NCI-H345 treated with DMSO at 0.1 percent for 48 hours (cell line): ENCODE results near the gene PBOV1.

Experiments
- DNase-seq: peaks from one replicate; lab custom pipeline; 2025; ENCODE audit not compliant: unreplicated experiment; lab: John Stamatoyannopoulos, UW

PBOV1 gene

DNA sequence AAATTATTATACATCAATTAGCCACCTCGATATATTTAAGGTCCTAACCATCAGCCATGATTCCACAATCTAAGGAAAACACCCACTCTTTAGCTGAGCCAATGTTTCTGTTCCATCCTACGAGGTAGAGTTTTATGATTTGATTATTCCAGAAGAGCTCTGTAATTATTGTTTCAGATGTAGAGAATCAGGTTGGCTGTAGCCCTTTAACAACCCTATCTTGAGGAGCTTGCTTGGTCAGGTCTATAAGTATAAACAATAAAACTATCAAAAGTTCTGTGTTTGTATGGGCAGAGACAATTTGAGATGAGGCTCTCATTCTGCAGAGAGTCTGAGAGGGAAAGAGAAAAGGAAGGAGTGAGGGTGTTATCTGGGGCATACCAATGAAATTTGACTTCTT, at the start of gene PBOV1:
Gene PBOV1 (minus strand): TSS at position 43 of the 400 bp plus-strand sequence. CDS start 96 bp downstream, outside the sequence.
- DNase-seq = no peak

DNA sequence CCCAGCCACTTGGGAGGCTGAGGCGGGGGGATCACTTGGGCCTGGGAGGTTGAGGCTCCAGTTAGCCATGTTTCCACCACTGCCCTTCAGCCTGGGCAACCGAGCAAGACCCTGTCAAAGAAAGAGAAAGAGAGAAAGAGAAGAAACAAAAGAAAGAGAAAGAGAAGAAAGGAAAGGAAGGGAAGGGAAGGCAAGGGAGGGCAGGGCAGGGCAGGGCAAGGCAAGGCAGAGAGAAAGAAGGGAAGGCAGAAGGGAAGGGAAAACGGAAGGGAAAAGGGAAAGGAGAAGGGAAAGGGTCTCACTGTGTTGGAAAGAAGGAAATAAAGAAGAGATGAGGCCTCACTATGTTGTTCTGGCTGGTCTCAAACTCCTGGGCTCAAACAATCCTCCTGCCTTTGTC, 47.8 kb upstream of the PBOV1 start:
- DNase-seq = no peak

DNA sequence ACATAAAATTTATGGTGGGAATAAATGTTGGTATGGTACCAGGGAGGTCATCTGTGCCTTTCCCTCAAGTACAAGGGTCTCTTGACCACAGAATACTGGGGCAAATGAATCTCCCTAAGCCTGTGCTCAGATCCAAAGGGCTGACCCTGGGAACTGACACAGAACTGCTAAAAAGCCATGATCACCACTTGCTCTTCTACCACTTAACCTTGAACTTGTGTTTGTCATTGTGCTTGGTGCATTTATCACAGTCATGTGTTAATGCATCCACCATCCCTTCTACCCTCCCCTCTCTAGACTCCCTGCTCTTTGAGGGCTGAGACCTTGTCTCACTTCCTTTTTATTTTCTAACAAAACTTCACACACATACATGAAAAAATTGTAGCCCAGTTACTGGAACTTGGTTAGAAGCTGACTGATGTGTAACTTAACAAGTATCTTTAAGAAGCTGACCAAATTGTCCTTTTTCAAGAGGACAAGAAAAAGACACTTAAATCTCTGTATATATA, 46.1 kb upstream of the PBOV1 start:
- DNase-seq = no peak

DNA sequence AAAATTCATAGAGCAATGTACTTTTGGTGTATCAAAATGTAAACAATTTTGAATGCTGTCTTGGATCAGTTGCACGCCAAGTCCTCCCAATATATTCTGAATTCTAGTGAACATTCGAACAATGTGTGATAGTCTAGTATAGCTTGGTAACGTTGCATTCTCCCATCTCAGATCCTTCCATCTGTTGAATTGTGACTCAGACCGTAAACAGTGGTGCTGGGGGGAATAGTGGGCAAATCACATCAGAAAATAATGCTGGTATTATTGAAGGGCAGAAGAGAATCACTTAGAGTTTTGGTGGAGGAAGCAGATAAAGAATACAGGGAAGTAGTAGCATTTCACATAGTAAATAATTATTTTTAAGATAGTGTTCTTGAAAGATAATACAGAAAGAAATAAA, 45.7 kb upstream of the PBOV1 start:
- no peak for DNase-seq

DNA sequence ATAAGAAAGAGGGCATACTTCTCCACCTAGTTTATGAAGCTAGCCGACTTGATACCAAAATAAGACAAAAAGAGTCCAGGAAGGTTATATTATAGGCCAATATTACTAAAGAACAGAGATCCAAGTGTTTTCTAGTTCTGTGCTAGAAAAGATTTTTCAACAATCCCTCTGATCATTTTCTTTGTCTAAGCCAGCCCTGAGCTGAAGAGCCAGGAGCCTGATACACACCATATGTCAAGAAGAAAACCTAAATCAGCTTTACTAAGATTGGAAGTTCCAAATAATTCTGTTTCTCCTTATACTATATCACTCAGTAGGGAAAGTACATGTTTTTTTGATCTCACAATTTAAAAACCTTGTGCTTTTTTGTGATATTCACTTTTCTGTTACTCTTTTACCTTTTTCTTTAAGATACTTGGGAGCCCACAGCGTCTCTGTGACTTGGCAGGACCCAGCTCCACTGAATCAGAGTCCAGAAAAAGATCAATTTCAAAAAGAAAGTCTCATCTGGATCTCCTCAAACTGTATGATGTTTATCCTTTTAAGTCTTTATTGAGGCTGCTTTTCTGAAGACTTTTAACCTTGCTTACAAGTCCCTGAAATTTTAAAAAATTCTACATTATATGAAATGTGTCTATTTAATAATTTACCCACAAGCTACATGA, 43.0 kb upstream of the PBOV1 start:
- no peak for DNase-seq

DNA sequence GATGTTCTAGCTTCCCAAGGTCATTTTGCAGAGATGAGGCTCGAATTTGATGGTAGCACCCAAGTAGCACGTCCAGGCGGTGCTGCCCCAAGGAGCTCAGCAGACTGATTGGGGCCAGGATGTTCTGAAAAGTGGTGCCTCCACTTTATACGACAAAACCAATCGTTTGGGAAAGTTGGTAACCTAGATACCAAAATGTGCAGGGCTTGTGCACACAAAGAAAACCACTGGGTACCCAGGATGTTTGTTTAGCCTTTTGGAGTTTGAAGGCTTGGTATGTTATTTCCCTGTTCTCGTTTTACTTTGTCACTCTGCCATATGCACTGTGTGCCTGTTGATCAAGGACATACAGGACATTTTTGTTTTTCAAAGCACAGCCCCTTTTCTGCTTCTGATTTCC, 40.7 kb upstream of the PBOV1 start:
- no peak for DNase-seq

DNA sequence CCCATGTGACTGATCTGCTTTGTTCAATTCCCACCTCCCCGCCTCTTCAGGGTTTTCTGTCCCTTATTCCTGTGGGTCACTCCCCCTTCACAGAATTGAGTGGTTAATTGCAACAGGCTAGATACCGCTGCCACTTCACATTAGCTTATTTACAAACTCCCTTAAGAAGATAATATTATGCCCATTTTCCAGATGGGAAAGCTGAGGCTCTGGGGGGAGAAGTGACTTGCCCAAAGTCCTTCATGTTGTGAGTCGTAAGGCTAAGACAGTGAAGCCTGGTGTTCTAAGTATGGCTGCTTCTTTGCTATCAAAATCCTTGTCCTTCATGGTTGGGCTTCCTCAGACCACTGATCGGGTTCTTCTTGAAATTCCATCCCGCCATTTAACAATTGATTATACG, 39.9 kb upstream of the PBOV1 start:
- DNase-seq = no peak

DNA sequence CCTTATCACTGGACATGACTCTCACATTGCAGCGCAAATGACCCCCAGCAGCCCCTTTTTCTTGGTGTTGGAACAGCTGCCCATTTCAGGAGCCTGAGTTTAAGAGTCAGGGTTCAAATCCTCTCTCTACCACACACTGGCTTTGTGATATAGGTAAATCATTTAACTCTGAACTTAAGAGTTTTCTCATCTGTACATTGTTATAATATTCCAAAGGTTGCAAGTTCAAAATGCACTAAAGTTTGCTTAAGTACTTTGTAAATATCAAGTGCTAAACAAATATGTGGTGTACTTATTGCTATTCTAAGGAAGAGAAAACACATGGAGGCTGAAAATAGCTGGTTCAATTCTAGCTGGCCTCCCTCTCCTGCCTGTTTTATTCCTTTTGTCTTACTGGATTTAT, 39.3 kb upstream of the PBOV1 start:
- DNase-seq = no peak

DNA sequence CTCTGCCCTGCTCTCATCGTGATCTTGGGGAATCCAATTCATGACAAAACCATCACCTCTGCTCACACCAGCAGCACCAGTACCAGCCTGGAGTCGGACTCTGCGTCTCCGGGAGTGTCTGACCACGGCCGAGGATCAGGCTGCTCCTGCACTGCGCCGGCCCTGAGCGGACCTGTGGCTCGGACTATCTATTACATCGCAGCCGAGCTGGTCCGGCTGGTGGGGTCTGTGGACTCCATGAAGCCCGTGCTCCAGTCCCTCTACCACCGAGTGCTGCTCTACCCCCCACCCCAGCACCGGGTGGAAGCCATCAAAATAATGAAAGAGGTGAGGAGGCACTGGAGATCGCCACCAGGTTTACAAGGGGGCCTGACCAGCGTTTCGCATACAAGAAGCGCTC, 37.2 kb upstream of the PBOV1 start:
- DNase-seq = no peak

DNA sequence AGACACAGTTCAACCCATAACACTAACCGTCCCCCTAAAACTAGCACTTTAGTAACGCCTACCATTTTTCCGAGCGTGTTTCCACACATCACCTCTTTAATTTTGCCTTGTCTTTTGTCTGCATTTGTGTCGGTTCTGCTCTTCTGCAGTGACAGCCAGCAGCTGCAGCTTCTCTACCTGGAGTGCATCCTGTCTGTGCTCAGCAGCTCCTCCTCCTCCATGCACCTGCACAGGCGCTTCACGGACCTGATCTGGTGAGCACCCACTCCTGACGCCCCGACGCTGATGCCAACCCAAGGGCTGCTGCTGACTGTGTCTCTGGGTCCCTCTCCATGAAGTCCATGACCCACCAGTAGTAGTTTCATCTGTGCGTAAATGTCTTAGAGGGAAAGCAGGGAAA, 35.4 kb upstream of the PBOV1 start:
- DNase-seq = no peak

DNA sequence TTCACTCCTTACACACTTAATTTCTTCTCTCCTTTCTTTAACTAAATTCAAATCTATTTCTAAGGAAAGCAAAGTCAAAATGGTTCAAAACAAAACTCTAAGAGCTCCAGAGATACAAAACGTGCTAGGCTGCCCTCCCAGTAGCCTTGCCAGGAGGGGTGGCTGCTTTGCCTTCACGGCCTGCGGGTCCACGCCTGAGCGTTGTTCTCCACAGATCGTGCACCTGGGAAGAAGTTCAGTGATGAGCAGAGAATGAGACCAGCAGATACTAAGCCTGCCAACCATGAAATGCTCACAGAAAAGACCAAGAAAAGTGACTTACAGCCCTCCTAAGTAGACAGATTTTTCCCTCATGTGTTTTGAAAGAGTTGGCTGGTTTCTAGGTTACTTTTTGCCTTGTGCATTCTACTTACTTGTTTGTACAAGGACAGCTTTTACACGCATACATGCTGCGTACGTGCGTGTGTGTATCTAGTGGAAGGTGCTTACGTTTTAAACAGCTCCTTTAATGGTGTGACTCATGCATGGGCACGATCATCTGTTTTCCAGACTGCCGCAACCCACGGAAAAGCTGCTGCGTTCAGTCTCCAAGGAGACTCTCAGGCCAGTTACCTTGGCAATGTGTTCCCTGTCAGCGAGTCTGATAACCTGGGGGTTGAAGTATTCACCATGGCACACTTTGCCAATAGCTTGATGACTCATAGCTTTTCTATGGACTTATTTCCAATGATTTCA, 32.4 kb upstream of the PBOV1 start:
- DNase-seq = no peak

DNA sequence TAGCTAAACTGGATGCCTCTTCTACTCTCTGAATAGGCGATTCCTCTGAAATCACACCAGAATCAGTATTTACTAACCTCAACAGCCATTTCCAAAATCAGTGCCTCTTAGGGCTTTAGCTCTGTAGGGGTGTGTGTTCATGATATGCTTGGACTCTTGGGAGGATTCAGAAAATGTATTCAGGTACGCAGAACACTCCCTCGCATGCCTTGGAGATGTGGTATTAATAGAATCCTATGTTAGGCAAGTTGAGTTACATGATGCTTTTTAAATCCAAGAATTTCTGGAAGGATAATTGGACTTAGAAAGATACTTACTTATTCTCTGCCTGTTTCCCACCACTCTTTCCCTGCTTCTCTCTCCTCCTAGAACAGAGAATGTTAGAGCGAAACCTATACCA, 31.8 kb upstream of the PBOV1 start:
- DNase-seq = no peak

DNA sequence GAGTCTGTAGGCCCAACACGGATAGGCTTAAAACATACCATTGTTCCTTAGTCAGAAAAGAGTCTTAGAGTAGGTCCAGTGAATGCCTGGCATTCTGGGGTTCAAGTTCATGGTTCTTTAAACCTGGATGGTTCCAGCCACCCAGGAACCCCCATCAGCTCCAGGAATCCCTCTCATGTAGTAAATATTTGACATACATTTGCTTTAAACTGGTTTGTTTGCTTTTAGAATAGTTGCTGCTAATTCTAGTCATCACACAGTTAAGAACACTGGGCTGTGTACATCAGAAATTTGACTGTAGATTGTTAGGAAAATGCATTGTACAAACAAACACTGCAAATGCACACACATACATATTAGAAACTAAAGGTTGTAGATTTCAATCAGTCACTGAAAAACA, 30.6 kb upstream of the PBOV1 start:
- DNase-seq = no peak

DNA sequence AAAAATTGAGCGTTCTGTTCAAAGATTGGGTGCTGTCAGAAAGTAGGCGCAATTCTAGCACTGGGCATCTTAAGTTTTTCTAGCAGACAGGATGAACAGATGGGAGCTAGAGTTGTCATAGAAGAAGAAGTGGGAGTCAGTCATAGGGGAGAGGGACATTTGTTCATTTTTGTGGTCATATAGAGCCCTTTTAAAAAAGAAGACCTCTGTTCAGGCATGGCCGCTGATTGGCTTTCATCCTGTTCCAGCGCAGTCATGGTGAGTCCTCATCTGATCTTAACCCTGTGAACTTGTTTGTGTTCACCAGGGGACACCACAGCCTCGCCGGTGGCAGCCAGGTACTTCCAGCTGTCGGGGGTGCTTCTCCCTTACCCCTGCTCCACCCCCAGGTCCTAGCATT, 29.7 kb upstream of the PBOV1 start:
- DNase-seq = no peak

DNA sequence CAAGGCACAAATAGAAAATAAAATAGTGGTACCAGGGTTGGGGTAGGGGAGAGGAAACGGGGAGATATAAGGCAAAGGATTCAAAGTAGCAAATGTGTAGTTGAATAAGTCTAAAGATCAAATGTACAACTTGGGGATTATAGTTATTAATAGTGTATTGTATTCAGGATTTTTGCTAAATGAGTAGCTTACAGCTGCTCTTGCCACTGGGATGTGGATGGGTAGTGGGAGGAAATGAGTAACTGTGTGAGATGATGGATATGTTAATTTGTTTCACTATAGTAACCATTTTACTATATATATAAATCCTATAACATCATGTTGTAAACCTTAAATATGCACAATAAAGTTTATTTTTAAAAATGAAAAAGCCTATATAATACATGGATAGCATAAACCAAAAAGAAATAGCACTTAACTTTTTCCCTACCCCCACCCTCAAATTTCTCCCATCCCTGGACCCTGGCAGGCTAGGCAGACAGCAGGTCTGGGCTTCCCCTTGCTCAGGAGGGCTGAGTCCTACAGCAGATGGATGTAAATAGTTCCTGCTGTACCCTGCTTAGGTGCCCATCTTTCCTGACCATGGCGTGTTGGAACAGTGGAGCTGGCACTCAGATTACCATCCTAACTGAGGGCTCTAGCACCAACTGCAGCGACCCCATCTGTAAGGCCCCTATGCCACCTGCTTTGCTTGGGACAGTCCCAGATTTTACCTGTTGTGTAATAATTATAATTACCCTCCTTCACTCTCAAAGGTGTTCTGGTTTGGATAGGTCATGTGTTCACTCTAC, 28.6 kb upstream of the PBOV1 start:
- no peak for DNase-seq

DNA sequence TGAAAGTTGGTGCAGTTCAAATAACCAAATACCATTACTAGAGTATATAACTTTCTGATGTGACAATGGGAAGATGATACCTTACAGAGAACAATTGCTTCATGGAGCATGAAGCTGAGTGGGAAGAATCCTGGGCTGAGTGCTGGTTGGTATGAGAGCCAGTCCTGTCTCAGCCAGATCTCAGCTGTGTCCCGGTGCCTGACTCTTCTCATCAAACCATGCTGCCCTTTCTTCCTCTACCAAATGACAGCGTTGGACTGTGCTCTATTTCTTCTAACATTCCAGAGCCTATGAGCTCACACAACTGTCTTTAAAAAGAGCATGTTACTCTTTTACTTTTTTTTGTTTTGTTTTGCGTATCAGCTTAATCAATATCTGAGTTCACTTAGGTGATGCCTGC, 27.5 kb upstream of the PBOV1 start:
- no peak for DNase-seq

DNA sequence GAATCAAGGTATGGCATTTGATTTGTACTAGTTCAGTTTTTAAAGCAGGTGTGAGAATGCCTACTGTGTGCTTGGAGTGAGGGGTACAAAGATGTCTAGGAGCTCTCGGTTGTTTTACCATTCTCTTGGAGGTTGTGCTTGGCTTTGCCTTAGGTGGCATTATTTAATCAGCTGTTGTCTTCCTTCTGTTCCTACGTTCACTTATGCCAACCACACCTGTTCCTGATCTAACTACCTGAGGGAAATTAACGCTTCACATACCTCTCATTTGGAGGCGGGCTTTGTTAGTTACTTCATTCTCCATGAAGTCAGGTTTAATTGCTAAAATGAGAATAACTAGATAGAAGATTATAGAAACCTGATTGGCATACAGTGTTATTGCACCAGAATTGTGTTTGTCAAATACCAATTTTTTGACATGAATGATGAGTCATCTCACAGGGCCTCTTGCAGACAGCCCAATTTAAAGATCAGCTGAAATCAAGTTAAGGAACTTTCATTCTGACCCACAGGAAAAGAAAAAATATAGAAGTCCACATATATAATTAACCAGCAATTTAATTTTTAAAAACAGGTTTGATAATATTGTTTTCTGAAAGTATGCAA, 24.8 kb upstream of the PBOV1 start:
- DNase-seq = no peak

DNA sequence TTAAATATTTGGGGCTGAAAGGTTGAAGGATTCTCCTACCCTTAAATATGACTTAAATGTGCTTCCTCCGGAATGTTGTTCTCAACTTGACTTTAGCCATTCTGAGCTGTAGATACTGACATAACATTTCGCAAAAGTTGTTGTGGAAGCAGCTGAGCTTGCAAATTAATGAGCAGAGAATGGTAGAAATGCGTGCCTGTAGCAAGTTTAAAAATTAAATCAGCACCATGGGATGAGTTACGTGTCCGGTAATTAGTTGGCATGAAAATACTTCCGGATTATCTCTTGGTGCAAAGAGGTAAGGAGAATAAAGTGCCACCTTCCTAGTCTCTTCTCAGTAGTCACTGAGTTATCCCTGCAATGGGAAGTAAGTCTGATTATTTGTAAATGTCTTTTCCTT, 23.6 kb upstream of the PBOV1 start:
- DNase-seq = no peak

DNA sequence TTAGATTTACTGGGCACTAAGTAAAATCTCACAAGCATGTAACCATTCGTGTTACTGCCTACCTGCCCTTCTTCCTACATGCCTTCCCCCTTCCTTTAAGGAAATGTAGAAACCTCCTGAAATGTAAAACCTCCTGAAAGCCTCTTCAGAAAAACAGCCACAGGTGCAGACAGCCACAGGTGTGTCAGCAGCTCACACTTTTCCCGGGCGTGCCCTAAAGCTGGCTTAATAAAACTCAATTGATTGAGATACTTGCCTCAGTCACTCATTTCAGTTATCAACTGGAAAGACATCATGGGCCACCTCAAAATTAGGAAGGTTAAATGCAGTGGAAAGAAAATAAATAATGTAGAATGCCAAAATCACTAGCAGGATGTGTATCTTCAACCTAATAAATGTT, 23.1 kb upstream of the PBOV1 start:
- DNase-seq = no peak

DNA sequence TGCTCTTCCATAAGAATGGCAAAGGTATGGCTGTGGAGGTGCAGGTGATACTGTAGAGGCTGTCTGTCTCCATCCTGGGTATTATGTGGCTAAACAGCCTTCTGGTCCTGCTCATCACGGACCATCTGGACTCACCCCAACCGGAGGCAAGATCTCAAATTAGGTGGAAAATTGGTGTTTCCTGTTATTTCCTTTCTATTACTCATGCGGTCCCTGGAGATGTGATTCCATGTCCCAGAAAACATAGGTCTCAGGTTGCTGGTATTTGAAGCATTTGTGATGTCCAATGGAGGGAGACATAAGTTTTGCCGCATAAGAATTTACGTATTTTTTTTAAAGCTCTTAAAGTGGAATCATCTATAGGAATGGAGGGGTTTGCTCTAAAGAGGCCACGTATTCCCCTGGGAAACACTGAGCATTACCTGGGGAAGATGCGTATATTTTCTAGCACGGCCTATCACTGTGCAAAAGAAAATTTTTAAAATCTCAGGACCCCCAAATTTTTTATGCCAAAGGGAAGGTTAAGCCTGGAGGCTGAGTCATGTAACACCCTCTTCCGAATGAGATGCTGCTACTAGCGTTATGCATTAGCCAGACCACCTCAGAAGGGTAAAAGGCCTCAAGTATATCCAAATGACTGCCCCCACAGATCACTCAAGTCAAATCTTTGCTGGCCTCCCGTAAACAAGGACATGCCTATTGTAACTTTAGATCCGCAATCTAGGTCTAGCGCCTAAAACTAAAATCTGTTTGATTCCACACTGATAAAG, 22.4 kb upstream of the PBOV1 start:
- no peak for DNase-seq

DNA sequence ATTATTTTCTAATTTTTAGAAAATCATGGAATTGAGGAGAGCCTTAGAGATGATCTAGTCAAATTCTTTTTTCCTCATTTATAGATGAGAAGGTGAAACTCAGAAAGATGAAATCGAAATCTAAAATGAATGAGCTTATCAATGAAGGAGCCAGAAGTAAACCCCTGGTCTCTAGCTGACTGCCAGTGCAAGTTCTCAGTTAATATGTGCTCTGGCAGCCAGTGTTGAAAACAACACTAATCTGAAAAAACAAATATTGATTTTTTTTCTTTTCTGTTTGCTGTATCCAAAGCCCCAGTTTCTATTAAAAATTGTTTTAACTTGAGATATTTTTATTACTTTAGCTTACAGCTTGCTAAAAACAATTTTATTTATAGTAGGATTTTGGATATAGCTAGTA, 21.5 kb upstream of the PBOV1 start:
- DNase-seq = no peak
